ENCODE measurements around the gene SH3RF1.

The SH3RF1 gene

DNA sequence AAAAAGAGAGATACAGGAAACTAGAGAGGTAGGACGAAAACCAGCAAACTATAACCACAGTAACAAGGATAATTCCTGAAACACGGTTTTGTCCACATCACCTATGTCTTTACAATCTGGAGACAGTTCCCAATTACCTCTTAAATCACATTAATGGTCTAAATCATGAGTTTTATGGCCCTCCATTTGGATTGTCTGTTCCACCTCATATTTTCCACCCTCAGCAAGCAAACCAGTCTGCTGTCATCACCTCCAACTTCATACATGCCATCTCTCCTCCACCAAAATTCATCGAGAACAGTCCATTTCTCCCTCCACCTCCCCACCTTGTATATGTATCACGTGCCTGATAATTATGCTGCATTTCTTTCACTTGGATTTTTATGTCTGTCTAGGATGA, 107.3 kb downstream of the SH3RF1 start:
- DNase-seq (ENCODE audit: low read depth): no peak

DNA sequence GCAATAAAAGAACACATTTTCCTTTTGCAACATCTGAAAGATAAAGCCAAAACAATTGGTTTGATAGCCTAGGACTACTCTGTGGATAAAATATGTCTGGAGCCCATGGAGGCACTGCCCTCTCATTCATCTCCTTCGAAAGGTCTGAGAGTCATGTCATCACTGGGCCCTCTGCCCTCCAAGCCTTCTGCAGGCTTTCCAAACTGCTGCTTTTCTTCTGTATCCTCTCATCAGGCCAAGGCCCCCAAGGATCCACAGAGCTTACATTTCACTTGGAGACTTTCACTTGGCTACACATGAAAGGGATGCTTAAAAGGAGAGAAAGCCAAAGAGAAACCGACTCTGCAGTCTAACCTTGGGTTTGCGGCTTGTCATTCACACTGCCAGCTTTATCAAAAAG, 109.9 kb downstream of the SH3RF1 start:
- DNase-seq (ENCODE audit: low read depth): no peak

DNA sequence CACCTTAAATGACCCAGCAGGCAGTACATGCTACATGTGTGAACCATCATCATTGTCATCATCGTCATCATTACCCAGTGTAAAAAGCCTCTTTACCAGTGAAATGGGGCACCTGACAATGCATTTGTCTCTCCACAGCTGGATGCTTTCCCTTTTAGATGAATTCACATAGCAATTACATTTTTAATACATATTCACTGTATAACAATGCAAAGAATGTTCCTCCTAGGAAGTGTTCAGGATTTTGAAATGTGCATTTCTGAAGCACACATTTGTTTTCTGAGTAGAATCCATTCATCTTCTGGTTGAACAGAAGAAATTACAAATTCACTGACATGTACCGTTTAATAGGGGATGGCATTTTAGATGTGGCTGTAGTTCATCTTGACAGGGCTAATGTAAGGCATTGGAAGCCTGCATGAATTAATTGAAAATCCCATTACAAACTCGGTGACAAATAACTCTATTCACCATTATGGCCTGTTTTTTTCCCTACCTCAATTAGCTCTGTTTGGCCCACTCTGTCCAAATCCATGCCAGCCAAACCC, 111.1 kb downstream of the SH3RF1 start:
- DNase-seq (ENCODE audit: low read depth): no peak

DNA sequence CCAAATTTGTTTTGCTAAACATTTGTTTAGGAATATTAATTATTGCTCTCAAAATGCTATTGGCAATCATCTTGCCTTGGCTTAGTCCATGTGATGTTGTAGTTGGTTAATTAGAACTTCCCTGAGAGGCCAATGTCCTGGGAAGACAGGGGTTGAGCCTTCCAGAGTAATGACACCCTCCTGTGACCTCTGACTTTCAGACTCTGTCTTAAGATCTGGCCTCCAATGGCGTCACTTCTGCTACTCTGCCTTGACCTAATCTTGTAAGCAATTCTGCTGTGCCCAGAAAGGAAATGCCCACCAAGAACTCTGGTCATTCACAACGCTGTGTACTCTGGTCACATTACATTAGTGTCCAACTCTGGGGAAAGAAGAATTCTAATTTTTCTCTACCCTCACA, 111.9 kb downstream of the SH3RF1 start:
- no peak for DNase-seq (ENCODE audit: low read depth)

DNA sequence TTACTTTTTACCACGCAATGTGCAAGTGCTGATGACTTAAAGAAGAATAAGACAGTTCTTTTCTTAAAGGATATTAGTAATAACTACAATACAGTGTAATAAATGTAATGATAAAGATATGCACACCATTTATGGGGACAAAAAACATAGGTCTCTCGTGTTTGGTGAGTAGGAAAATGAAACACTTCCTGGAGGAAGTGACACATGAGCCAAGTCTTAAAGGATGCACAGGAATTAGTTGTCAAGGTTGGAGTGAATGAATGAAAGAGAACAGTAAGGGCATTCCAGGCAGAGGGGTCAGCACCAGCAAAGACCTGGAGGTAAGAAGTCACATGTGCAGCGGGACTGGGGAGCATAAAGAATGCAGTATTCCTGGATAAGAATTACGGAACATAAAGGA, 112.7 kb downstream of the SH3RF1 start:
- no peak for DNase-seq (ENCODE audit: low read depth)

DNA sequence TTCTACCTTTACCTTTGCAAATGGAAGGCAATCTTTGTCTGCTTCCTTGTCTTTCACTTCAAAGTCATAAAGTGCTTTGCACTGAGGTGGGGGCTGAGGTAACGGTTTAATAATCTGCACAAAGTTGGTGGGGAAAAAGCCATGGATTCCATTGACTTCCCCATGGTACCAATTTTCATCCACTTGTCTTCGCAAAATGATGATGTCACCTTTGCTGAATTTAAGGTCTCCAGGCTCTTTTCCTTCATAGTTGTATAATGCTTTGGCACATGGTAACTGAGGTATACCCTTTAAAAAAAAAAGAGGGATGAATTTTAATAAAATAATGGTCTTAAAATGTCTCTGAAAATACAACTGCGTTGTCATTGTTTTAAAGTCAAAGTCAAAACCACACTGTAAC, 114.4 kb downstream of the SH3RF1 start:
- no peak for DNase-seq (ENCODE audit: low read depth)

DNA sequence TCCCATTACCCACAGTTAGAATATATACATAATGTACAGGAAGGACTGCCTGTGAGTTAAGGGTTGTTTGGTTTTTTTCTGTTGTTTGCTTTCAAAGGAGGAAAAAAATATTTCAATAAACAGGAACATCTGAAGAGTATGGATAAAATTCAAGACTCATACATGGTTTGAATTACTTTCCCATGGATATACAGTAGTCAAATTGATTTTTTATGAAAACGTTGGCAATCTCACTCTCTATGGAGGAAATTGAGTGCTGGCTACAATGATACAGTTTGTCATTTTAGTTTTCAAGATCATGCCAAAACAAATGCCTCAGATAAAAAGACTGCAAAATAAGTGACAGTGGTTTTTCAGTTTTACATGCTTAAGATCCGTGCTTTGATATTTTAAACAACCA, 116.6 kb downstream of the SH3RF1 start:
- no peak for DNase-seq (ENCODE audit: low read depth)

DNA sequence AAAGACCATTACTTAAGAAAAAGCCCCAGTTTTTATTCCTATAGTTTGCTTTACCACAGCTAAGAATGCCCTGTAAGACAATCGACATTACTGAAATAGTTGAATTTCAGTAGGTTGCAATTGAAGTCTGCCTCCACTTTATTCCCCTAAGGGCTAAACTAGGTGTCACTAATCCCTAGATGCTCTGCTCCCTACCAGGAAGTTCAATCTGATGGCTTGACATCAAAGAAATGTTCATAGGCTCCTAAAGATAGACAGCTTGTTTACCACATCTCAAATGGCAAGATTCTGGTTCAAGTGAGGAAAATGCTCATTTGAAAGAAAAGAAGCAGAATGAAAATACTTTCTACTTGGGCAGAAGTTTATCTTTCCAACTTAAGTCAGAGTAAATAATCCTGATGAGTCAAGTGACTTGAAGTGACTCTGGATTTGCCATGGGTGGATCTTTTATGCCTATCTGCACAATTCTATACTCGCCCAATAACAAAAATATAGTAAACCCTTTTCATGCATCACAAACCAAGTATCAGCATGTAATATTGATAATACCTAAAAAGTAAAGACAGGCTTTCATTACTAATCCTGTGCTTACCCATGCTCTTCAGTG, 117.2 kb downstream of the SH3RF1 start:
- DNase-seq (ENCODE audit: low read depth): no peak

DNA sequence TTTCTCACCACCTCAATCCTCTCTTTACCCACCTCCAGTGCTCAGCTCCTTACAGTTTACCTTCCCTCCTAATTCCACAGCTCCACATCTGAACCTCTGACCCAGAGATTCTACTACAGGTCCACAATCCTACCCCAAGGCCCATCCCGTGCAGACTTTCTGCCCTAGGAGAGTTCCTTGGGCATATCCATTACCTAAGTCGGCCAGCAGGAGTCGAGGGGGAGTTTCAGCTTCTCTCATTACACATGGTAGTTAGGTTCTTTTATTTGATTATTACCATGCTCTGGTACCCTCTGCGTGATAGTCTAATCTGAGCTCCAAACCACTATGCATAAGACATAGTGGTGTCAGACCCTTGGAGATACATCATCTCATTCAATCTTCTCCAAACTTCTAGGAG, 117.9 kb downstream of the SH3RF1 start:
- DNase-seq (ENCODE audit: low read depth): no peak

DNA sequence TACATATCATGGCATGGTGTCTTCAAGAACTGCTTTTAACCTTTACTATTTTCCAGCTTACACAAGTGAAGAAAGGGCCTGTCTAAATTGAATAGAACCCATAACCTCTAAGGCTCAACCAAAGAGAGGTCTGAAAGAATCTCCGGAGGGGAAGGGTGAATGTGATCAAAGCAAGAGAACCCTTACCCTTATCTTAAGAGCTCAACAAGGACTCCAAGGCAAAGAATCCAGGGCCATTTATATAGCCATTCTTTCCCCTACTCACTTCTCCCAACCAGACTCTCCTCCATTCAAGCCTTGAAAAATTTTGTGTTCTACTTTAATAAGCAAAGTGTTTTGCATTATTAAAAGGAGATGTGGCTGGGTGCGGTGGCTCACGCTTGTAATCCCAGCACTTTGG, 118.7 kb downstream of the SH3RF1 start:
- DNase-seq (ENCODE audit: low read depth): no peak

DNA sequence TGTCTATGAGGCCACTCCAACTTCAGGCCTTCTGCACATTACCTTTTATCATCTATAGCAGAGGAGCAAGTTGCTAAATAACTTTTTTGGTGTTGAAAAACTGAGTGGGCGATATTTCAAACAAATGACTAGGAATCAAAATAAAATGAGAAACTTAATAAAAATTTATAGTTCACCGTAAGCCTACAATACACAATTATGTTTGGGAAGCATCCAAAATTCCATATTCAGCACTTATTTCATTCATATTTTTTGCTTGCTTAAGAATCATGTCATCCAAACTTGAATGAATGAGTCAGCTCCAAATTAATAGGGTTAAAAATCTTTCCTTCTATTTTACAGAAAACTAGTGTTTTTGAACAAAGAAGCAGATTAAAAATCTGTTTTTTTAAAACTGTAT, 119.1 kb downstream of the SH3RF1 start:
- DNase-seq (ENCODE audit: low read depth): no peak

DNA sequence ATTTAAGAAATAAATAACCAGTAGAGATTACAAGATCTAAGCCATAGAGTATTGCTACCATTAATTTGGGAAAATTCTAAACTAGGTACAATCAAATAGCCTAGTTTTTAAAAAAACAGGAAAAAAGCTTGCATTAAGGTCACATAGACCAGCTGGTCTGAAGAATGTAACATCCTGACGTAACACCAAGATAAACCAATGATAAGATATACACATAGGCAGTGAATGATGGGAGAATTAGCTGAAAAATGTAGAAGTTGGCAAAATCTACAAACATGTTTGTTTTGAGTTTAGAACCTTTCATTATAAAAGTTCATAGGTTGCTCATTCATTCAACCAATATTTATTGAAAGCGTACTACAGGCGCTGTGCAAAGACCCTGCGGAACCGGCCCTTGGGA, 120.0 kb downstream of the SH3RF1 start:
- no peak for DNase-seq (ENCODE audit: low read depth)

DNA sequence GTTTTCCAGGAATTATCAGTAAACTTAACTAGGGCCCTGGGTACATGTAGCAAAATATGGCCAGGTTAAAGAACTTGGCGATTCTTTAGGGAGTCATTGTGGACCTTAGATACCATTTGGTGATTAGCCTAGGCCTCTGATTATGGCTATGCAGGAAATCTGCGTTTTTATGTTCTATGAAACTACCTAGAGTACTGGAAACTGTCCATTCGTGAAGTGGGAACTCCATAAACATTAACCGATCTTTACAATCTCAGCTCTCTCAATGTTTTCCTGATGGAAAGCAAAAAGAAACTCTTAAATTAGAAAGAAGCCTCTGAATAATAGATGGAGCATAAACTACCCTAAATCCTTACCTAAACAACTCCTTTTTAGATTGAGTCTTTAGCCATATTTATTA, 121.9 kb downstream of the SH3RF1 start:
- no peak for DNase-seq (ENCODE audit: low read depth)

DNA sequence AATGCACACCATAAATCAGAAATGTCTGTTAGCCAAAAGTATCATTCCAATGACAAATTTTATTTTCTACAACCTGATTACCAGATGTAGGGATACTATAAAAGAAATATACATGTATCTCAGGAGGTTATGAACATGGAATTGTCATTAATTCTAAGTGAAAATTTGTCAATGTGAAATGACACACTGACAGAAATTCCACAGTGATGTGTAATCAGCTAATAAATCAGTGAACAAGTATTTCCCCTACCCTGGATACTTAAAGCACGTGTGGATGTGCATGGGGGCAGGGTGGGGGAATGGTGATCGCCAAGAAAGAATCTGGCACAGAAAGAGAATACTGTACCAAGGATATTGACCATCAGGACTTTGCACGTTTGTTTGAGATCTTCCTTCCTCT, 123.6 kb downstream of the SH3RF1 start:
- DNase-seq (ENCODE audit: low read depth): no peak

DNA sequence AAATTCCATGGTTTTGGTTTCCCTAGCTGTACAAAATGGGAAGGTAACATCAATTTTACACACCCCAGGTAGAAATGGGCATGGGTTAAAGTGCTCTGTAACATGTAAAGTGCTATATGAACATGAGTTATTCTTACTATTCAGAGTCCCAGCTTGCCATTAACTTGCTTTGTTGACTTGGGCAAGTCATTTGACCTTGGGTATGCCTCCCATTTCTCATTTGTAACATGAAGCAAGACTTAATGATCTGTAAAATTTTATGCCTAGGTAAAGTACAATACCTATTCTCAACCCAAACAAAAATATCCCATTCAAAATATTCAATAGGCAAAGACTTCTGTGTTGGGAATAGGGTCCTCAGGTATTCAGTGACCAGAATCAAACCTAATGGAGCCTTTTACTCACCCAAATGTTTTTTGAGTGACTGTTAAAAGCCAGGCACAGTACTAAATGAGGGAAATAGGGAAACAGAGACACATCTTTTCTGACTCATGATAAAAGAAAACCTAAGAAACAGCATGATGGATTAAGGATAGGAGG, 126.6 kb downstream of the SH3RF1 start:
- no peak for DNase-seq (ENCODE audit: low read depth)

DNA sequence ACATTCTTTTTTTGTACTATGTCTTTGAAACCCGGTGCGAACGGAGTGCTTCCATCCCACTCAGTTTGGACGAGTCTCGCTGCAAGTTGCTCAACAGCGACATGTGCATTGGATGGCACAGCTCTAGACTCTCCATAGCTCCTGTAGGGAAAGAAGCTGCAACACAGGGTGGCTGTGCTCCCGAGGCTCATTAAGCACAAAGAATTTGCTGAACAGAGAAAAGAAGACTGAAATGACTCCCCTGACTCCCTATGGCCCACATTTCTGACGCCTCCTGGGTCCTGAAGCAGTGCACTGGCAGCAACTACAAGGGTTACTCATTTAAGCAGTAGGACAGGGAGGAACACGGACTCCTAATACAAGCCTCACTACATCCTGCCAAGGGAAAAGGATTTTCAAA, 127.4 kb downstream of the SH3RF1 start:
- DNase-seq (ENCODE audit: low read depth): no peak

DNA sequence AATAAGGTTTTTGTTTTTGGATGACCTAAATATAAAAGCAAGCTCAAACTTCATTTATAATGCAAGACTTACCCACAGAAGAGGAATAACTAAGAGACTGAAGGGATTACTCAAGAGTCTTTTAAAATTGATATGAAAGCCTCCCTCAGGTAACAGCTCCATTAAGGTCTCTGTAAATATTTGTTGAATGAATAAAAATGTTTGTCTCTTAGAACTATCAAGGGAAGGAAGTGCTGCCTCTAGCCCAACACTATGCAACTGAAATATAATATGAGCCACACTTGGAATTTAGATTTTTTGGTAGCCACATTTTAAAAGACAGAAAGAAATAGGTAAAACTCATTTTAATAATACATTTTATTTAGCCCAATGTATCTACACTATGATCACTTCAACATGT, 127.8 kb downstream of the SH3RF1 start:
- no peak for DNase-seq (ENCODE audit: low read depth)

DNA sequence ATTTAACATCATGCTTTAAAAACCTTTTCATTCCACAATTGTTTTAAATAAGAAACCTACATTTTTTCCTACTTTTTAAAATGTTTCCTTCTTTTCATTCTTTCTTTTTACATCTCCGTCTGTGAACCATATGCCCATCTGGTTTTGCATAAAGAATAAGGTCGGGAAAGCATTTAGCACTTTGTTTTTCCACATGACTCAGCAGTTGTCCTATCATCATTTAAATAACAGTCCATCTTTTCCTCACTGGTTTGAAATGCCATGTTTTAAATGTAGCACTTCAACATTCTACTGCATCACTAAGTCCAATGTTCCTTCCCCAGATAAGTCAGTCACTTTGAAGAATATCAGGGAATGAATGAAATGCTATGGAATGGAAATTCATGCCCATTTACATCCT, 128.4 kb downstream of the SH3RF1 start:
- DNase-seq (ENCODE audit: low read depth): no peak

DNA sequence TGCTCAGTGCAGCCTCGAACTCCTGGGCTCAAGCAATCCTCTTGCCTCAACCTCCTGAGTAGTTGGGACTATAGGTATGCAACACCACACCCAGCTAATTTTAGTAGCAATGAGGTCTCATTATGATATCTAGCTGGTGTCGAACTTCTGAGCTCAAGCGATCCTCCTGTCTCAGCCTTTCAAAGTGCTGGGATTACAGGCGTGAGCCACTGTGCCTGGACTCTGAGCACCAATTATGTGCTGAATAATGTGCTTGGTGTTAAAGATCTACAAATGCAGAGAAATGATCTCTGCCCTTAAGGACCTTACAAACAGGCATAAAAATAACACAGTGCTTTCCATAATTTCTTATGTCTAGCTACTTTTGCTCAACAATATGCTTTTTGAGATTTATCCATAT, 131.7 kb downstream of the SH3RF1 start:
- DNase-seq (ENCODE audit: low read depth): no peak

DNA sequence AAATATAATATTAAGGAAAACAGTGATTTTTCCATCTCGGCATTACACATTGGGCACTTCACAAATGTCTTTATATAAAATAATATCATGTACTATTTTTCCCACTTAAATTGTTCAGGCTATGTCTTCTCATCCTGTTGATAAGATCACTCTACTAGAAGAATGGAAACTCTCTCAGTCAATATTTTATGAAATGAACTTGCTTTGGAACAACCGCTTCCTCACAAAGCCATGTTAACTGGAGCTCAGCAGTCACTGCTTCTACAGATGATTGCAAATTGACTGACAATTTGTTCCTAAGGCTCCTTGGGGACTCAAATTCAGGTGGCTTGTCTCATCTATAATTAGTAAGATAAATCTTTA, 133.2 kb downstream of the SH3RF1 start:
- no peak for DNase-seq (ENCODE audit: low read depth)

DNA sequence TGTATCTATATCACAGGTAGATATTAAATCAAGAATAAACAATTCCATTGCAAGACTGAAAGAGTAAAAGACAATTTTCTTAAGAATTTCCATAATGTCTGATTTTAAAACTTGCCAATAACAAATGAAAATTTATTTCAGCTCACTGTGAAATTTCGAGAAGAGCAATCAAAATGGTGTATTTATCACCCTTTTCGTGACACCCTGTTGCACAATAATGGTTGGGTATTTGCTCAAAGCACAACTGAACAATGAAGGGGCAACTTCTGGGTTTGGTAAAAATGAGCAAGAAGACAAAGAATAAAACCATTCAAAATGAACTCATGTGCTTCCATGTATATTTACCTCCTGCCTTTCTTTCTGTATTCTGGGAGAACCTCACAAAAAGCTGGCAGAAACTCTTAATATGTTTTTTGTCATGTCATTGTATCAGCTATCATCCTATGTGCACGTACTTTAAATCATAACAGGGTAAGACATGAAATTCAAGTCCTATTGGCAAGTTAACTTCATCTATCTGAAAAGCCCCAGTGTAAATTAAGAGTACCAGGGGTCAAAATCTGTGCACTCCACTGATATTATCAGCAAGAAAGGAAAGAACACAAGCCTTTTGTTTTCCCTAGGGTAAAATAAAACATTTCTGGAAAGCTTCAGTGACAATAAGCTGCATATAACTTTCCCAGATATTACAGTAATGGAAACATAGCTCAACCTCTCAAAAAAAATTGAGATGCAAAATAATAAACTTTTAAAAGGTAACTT, 133.8 kb downstream of the SH3RF1 start:
- no peak for DNase-seq (ENCODE audit: low read depth)

DNA sequence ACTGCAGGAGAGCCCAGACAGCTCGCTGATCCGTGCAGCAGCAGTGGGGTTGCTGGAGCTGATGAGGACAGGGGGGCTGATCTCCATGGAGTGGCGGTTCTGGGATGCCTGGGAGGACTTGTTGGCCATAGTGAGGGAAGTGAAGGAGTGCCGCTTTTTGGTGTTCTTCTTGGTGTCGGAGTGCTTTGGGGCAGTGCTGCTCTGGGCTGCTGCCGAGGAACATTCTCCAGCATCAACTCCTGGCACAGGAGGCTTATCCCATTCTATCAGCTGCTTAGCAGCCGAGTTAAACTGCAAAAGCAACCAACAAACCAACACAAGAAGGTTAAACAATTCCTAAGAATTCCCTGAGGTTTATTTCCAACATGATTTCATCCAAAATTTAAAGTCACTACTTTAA, 134.4 kb downstream of the SH3RF1 start:
- no peak for DNase-seq (ENCODE audit: low read depth)

DNA sequence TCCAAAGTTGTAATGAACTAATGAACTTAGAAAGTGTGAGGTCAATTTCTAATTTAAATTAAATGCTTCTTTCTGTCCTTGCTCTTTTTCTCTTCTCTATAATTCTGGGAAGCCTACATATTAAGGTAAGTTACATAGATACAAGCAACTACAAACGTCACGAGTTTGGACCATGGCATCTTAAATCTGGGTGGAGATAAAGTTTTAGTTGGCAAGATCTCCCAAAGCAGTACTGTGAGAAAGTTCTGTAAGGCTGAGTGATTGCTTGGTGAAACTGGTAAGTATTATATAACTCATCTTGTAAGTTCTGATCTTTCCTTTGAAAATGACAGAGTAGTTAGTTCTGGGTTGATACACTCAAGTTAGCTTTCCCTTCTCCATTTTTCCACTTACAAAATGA, 135.0 kb downstream of the SH3RF1 start:
- no peak for DNase-seq (ENCODE audit: low read depth)

DNA sequence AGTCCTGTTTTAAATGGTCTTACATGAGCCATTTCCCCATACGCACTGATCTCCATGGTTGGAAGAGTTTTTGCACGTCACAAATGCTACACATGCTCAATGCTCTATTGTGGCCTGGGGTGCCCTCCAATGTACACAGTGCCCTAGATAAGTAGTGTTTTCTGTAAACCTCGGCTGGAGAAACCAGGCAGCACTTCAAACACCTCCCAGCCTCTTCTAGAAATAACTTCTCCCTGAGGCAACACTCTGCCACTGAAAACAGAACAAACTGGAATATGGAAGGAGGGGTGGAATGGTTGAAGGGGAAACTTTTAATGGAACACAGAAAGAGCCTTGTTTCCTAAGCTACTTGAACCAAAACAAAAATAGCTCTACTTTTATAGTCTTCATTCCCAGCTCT, 136.8 kb downstream of the SH3RF1 start:
- DNase-seq (ENCODE audit: low read depth): no peak
